ENCODE results near the gene CCDC73.

CCDC73 gene

DNA sequence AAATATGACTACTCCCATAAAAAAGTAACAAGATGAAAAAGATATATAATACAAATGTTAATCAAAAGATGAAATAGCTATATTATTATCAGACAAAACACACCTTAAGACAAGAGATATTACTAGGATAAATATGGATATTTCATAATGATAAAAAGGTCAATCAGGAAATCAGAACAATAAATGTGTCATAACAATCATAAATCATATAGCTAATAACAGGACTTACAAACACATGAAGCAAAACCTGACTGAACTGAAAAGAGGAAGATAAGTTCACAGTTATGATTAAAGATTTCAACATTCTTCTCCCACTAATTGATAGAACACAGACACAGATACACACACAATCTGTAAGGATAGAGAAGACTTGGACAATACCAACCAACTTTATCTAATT lies 163.6 kb downstream of the CCDC73 start:
- no peak for TF ChIP-seq TAF1 (IDR thresholded peaks at IDR 0.05; ENCODE audit: borderline replicate concordance, insufficient read depth, low read length)
- TF ChIP-seq, protein P1, sequence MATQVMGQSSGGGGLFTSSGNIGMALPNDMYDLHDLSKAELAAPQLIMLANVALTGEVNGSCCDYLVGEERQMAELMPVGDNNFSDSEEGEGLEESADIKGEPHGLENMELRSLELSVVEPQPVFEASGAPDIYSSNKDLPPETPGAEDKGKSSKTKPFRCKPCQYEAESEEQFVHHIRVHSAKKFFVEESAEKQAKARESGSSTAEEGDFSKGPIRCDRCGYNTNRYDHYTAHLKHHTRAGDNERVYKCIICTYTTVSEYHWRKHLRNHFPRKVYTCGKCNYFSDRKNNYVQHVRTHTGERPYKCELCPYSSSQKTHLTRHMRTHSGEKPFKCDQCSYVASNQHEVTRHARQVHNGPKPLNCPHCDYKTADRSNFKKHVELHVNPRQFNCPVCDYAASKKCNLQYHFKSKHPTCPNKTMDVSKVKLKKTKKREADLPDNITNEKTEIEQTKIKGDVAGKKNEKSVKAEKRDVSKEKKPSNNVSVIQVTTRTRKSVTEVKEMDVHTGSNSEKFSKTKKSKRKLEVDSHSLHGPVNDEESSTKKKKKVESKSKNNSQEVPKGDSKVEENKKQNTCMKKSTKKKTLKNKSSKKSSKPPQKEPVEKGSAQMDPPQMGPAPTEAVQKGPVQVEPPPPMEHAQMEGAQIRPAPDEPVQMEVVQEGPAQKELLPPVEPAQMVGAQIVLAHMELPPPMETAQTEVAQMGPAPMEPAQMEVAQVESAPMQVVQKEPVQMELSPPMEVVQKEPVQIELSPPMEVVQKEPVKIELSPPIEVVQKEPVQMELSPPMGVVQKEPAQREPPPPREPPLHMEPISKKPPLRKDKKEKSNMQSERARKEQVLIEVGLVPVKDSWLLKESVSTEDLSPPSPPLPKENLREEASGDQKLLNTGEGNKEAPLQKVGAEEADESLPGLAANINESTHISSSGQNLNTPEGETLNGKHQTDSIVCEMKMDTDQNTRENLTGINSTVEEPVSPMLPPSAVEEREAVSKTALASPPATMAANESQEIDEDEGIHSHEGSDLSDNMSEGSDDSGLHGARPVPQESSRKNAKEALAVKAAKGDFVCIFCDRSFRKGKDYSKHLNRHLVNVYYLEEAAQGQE (IDR thresholded peaks at IDR 0.05; ENCODE audit: insufficient read depth in 1 of 2, low read depth in 2 of 2, low read length in 2 of 2), result no peak
- TF ChIP-seq FOXP2 (optimal IDR thresholded peaks at IDR 0.05; ENCODE audit: borderline replicate concordance, extremely low read depth, extremely low read length, insufficient read depth), result no peak
- TF ChIP-seq POLR2AphosphoS5 (IDR thresholded peaks at IDR 0.05; ENCODE audit: low read depth, low read length), result no peak
- TF ChIP-seq SIN3A (IDR thresholded peaks at IDR 0.05; ENCODE audit: borderline replicate concordance, insufficient read depth, low read length), result no peak

DNA sequence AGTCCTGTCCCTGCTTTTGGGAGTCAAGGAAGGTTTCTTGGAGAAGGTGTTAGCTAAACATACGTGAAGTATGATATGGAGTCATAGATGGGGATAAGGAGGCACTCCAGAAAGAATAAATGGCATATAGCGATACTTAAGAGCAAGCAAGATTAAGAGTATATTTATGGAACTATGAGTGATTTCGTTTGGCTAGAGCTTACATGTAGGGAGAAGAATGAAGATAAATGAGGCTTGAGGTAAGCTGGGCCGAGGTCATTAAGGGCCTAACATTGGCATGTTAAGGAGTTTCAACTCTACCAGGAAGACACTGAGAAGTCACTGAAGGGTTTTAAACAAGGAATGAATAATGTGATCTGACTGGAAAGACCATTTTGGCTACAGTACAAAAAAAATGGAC lies 177.6 kb downstream of the CCDC73 start:
- TF ChIP-seq FOXP2 (optimal IDR thresholded peaks at IDR 0.05; ENCODE audit: borderline replicate concordance, extremely low read depth, extremely low read length, insufficient read depth), result no peak
- TF ChIP-seq POLR2AphosphoS5 (IDR thresholded peaks at IDR 0.05; ENCODE audit: low read depth, low read length), result no peak
- TF ChIP-seq, protein P1 (IDR thresholded peaks at IDR 0.05; ENCODE audit: insufficient read depth in 1 of 2, low read depth in 2 of 2, low read length in 2 of 2), result no peak
- no peak for TF ChIP-seq SIN3A (IDR thresholded peaks at IDR 0.05; ENCODE audit: borderline replicate concordance, insufficient read depth, low read length)
- no peak for TF ChIP-seq TAF1 (IDR thresholded peaks at IDR 0.05; ENCODE audit: borderline replicate concordance, insufficient read depth, low read length)

DNA sequence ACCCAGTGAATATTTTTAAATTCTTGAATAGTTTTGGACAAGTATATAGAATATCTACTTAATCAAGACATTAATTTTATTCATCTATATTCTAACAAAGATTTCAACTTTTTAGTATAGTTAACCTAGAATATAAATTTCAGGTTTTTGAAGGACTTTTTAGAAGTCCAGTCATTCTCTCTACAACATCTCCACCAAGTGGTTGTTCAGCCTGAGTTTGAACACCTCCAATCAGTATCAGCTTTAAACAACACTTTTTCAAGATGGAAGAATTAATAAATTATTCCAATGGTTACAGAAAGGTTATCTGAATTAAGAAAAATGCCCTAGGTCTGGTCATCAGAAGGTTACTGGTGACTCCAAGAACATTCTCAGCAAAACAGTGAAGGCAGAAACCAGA lies 179.0 kb downstream of the CCDC73 start:
- TF ChIP-seq, protein P1 (IDR thresholded peaks at IDR 0.05; ENCODE audit: insufficient read depth in 1 of 2, low read depth in 2 of 2, low read length in 2 of 2), result no peak
- no peak for TF ChIP-seq TAF1 (IDR thresholded peaks at IDR 0.05; ENCODE audit: borderline replicate concordance, insufficient read depth, low read length)
- TF ChIP-seq POLR2AphosphoS5 (IDR thresholded peaks at IDR 0.05; ENCODE audit: low read depth, low read length), result no peak
- no peak for TF ChIP-seq SIN3A (IDR thresholded peaks at IDR 0.05; ENCODE audit: borderline replicate concordance, insufficient read depth, low read length)
- no peak for TF ChIP-seq FOXP2 (optimal IDR thresholded peaks at IDR 0.05; ENCODE audit: borderline replicate concordance, extremely low read depth, extremely low read length, insufficient read depth)

DNA sequence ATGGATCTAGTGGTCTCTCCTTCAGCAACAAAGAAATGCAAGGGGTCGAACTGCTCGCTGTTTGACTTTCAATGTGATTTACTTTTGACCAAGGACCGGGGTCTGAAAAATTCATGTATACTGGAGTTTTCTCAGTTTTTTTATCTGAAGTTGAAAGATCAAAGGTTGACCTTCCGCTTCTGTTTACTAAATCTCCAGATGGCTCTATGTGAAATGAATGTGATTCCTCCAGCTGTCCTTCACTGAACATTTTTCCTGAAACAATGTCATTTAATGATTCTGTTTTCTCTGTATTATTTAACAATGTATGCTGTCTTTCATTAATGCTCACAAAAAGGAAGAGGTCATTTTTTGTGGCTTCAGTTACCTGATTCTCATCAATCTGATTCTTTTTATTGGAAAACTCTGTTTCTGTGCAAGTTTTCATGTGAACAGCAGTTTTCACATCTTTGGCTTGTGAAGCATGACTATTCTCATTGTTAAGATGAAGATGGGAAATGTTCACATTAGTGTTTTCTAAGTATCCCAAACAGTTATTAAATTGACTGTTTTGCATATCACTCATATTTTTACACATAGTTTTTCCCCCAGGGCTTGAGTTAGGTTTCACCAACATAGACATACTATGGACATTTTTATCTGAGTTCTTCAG lies 180.8 kb downstream of the CCDC73 start:
- TF ChIP-seq SIN3A (IDR thresholded peaks at IDR 0.05; ENCODE audit: borderline replicate concordance, insufficient read depth, low read length) (no peak), POLR2AphosphoS5 (IDR thresholded peaks at IDR 0.05; ENCODE audit: low read depth, low read length) (no peak), TAF1 (IDR thresholded peaks at IDR 0.05; ENCODE audit: borderline replicate concordance, insufficient read depth, low read length) (no peak), FOXP2 (optimal IDR thresholded peaks at IDR 0.05; ENCODE audit: borderline replicate concordance, extremely low read depth, extremely low read length, insufficient read depth) (no peak)
- TF ChIP-seq, protein P1 (IDR thresholded peaks at IDR 0.05; ENCODE audit: insufficient read depth in 1 of 2, low read depth in 2 of 2, low read length in 2 of 2), result no peak

Data from PFSK-1 (cell line).